H9 (cell line): ENCODE results near the gene FATE1. TPM values are rescaled to one million over a fixed set of nuclear protein-coding genes. Genes with fewer than 3 reads are reported as not detected.

Experiments used
- DNase-seq: peaks from one replicate; pipeline ENCODE4 v3.0.0-alpha.2; 2017
- H2AFZ ChIP-seq: one replicate; pipeline ENCODE4 v1.6.1; 2013; ENCODE audit warnings: mild to moderate bottlenecking, low read length, control low read depth, moderate library complexity
- H2AK5ac ChIP-seq: 2 replicates; pipeline ENCODE4 v1.6.1; 2013; ENCODE audit warnings: low read length, control low read depth, mixed read lengths; ENCODE audit not compliant: insufficient read length
- H2BK120ac ChIP-seq: one replicate; pipeline ENCODE4 v1.6.1; 2013; ENCODE audit warnings: low read depth, mild to moderate bottlenecking, low read length, control low read depth, inconsistent platforms; ENCODE audit not compliant: poor library complexity, severe bottlenecking
- H2BK12ac ChIP-seq: 2 replicates; pipeline ENCODE4 v1.6.1; 2013; ENCODE audit warnings: low read length, control low read depth, mixed read lengths, low read depth; ENCODE audit not compliant: insufficient read length
- H2BK15ac ChIP-seq: 2 replicates; pipeline ENCODE4 v1.6.1; 2013; ENCODE audit warnings: low read depth, low read length, control low read depth
- H2BK20ac ChIP-seq: one replicate; pipeline ENCODE4 v1.6.1; 2013; ENCODE audit warnings: low read depth, mild to moderate bottlenecking, low read length, control low read depth, inconsistent platforms; ENCODE audit not compliant: poor library complexity, severe bottlenecking
- H2BK5ac ChIP-seq: 2 replicates; pipeline ENCODE4 v1.6.1; 2013; ENCODE audit warnings: low read length, control low read depth, mixed read lengths; ENCODE audit not compliant: insufficient read length
- H3K14ac ChIP-seq: 2 replicates; pipeline ENCODE4 v1.6.1; 2013; ENCODE audit warnings: low read length, control low read depth; ENCODE audit not compliant: insufficient read depth
- H3K18ac ChIP-seq: 2 replicates; pipeline ENCODE4 v1.6.1; 2013; ENCODE audit warnings: low read depth, mild to moderate bottlenecking, mixed read lengths, low read length, control low read depth; ENCODE audit not compliant: insufficient read length
- H3K23ac ChIP-seq: 2 replicates; pipeline ENCODE4 v1.6.1; 2013; ENCODE audit warnings: low read length, control low read depth, mixed read lengths, low read depth; ENCODE audit not compliant: insufficient read length
- H3K23me2 ChIP-seq: 2 replicates; pipeline ENCODE4 v1.6.1; 2013; ENCODE audit warnings: low read depth, mild to moderate bottlenecking, mixed read lengths, low read length, control low read depth; ENCODE audit not compliant: insufficient read length, poor library complexity, severe bottlenecking
- H3K27ac ChIP-seq: 2 replicates; pipeline ENCODE4 v1.5.1; 2013; ENCODE audit warnings: low read length, control low read depth, mixed read lengths, low read depth; ENCODE audit not compliant: insufficient read length
- H3K27me3 ChIP-seq: 2 replicates; pipeline ENCODE4 v1.6.1; 2013; ENCODE audit warnings: low read length, control low read depth, inconsistent platforms; ENCODE audit not compliant: insufficient read depth
- H3K4ac ChIP-seq: 2 replicates; pipeline ENCODE4 v1.6.1; 2013; ENCODE audit warnings: low read depth, mild to moderate bottlenecking, control low read depth, inconsistent platforms, low read length, moderate library complexity
- H3K4me1 ChIP-seq: 2 replicates; pipeline ENCODE4 v1.6.1; 2013; ENCODE audit warnings: low read length, control low read depth, inconsistent platforms; ENCODE audit not compliant: insufficient read depth
- H3K4me2 ChIP-seq: 2 replicates; pipeline ENCODE4 v1.6.1; 2013; ENCODE audit warnings: low read length, control low read depth, mixed read lengths; ENCODE audit not compliant: insufficient read length, insufficient read depth
- H3K56ac ChIP-seq: 2 replicates; pipeline ENCODE4 v1.6.1; 2013; ENCODE audit warnings: low read depth, mild to moderate bottlenecking, mixed read lengths, low read length, control low read depth; ENCODE audit not compliant: insufficient read length
- H3K79me1 ChIP-seq: 2 replicates; pipeline ENCODE4 v1.6.1; 2013; ENCODE audit warnings: low read depth, mild to moderate bottlenecking, moderate library complexity, low read length, control low read depth, inconsistent platforms; ENCODE audit not compliant: insufficient read depth, poor library complexity, severe bottlenecking
- H3K79me2 ChIP-seq: 2 replicates; pipeline ENCODE4 v1.6.1; 2013; ENCODE audit warnings: low read length, control low read depth, inconsistent platforms; ENCODE audit not compliant: insufficient read depth
- H3K9ac ChIP-seq: 2 replicates; pipeline ENCODE4 v1.6.1; 2013; ENCODE audit warnings: low read length, control low read depth, mixed read lengths; ENCODE audit not compliant: insufficient read length; ENCODE audit errors: extremely low read depth
- H3K9me3 ChIP-seq: one replicate; pipeline ENCODE4 v1.6.1; 2013; ENCODE audit warnings: low read depth, low read length, inconsistent platforms; ENCODE audit not compliant: control insufficient read depth
- H3T11ph ChIP-seq: one replicate; pipeline ENCODE4 v1.6.1; 2013; ENCODE audit warnings: mild to moderate bottlenecking, low read length, control low read depth, inconsistent platforms
- H4K20me1 ChIP-seq: one replicate; pipeline ENCODE4 v1.6.1; 2013; ENCODE audit not compliant: control insufficient read depth, insufficient read length, insufficient read depth
- H4K5ac ChIP-seq: 2 replicates; pipeline ENCODE4 v1.6.1; 2013; ENCODE audit warnings: low read depth, mild to moderate bottlenecking, mixed read lengths, low read length, control low read depth; ENCODE audit not compliant: insufficient read length
- H4K8ac ChIP-seq: replicated peaks from 2 replicates; pipeline ENCODE4 v1.6.1; 2013; ENCODE audit warnings: low read length, control low read depth, mixed read lengths, low read depth; ENCODE audit not compliant: insufficient read length
- H4K91ac ChIP-seq: 2 replicates; pipeline ENCODE4 v1.6.1; 2013; ENCODE audit warnings: low read depth, mild to moderate bottlenecking, moderate library complexity, mixed read lengths, low read length, control low read depth; ENCODE audit not compliant: insufficient read length
- H3K27ac Mint-ChIP-seq, 3 experiments: 2 replicates in 2 of 3; 3 replicates in 1 of 3; pipeline ENCODE4 v1.8.0; 2020 to 2021; ENCODE audit warnings: mixed read lengths in 3 of 3, mild to moderate bottlenecking in 1 of 3, moderate library complexity in 1 of 3
- H3K27me3 Mint-ChIP-seq: 2 replicates; pipeline ENCODE4 v1.8.0; 2021; ENCODE audit warnings: low read depth, mild to moderate bottlenecking, moderate library complexity, mixed read lengths
- H3K36me3 Mint-ChIP-seq, 3 experiments: 2 replicates in 2 of 3; 3 replicates in 1 of 3; pipeline ENCODE4 v1.8.0; 2020 to 2021; ENCODE audit warnings: low read depth in 3 of 3, mixed read lengths in 3 of 3; ENCODE audit not compliant: insufficient read depth in 1 of 3
- H3K4me1 Mint-ChIP-seq, 2 experiments: 2 replicates each; pipeline ENCODE4 v1.8.0; 2020; ENCODE audit warnings: mixed read lengths in 2 of 2
- H3K4me3 Mint-ChIP-seq, 2 experiments: 2 replicates in 1 of 2; 3 replicates in 1 of 2; pipeline ENCODE4 v1.8.0; 2020 to 2021; ENCODE audit warnings: mild to moderate bottlenecking in 2 of 2, mixed read lengths in 2 of 2, moderate library complexity in 1 of 2
- H3K9me3 Mint-ChIP-seq, 2 experiments: 2 replicates in 1 of 2; 3 replicates in 1 of 2; pipeline ENCODE4 v1.8.0; 2020; ENCODE audit warnings: mild to moderate bottlenecking in 2 of 2, mixed read lengths in 2 of 2, moderate library complexity in 1 of 2
- CTCF ChIP-seq: fragments of 200-600 bp; sonication (generic); conservative IDR thresholded peaks from 3 replicates; pipeline ENCODE4 v1.8.0; 2021; ENCODE audit warnings: antibody characterized with exemption, mild to moderate bottlenecking
- WGBS: extraction: QIAGEN DNeasy Blood & Tissue Kit; methylation state at CpG from one replicate; pipeline ENCODE4 v1.1.7; 2013; ENCODE audit warnings: missing lambda C conversion rate, low lambda C conversion rate, mixed read lengths; ENCODE audit not compliant: insufficient read length; ENCODE audit errors: extremely low coverage; 5-methylcytosine and 5-hydroxymethylcytosine counted together
- total RNA-seq: library from RNA; stranded (reverse); gene quantifications from 2 replicates; pipeline ENCODE4 v1.2.1, GENCODE V29; 2021

Gene FATE1
- total RNA-seq, 1 experiment from 2014 or later = not detected

DNA sequence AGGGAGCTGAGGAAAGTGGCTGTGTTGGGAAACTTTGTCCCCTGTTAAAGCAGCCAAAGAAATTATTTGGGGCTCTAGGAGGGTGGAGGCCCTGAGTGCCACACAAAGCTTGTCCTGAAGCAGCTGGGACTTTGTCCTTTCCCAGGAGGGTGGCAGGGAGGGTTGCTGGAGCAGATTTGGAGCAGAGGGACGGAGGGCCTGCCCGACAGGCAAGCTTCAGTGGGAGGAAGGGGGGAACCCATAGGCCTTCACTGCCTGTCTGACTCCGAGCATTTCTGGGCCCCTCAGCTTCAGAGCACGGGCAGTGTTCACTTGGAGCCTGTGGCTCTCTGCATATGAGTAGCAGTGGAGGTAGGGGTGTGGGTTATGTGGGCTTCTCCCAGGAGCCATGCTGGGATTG is 11.5 kb downstream of the FATE1 start:
- Histone ChIP-seq H3K23me2 (no peaks in the 10 kb centered on the region), H2BK120ac (no peak overlapping the region), H3T11ph (no peak overlapping the region), H3K79me2 (no peaks in the 10 kb centered on the region), H3K27me3 (no peaks in the 10 kb centered on the region), H3K79me1 (no peaks in the 10 kb centered on the region), H3K56ac (no peak overlapping the region), H4K20me1 (no peaks in the 10 kb centered on the region), H3K9ac (no peak overlapping the region), H2BK12ac (no peak overlapping the region), H2AFZ (no peak overlapping the region), H3K9me3 (peaks cover 66% of the 10 kb centered on the region), H3K14ac (no peak overlapping the region), H4K8ac (no peak overlapping the region), H3K4me2 (no peak overlapping the region), H3K27ac (no peak overlapping the region), H3K4me1 (no peaks in the 10 kb centered on the region), H2BK20ac (no peak overlapping the region), H4K5ac (no peak overlapping the region), H2AK5ac (no peak overlapping the region), H4K91ac (no peak overlapping the region), H3K23ac (no peak overlapping the region), H2BK5ac (no peak overlapping the region), H2BK15ac (no peak overlapping the region), H3K4ac (no peak overlapping the region), H3K18ac (no peak overlapping the region)
- Mint-ChIP-seq H3K27me3 (peaks cover 7% of the 10 kb centered on the region), H3K36me3 (no peaks in the 10 kb centered on the region; a peak in 2 of 7 replicates), H3K9me3 (peaks cover 50 to 55% of the 10 kb centered on the region in 2 experiments), H3K4me3 (no peak overlapping the region), H3K4me1 (peaks cover 5 to 11% of the 10 kb centered on the region in 2 experiments; a peak in 3 of 4 replicates), H3K27ac (no peak overlapping the region)
- no peak for TF ChIP-seq CTCF
- no CpG with 5 or more reads among the region's 4 CpGs for WGBS
- DNase-seq = no peak
